Naive B cell (primary cell): Measurements from ENCODE around the gene HAUS6. TPM values are rescaled to one million over a fixed set of nuclear protein-coding genes. Genes with fewer than 3 reads are reported as not detected.
"Not testable (repeated sequence)": the region's sequence is repeated elsewhere in the genome, so short reads cannot be mapped to it uniquely, and the experiment has no call there.

Experiments used
- ATAC-seq, 2 donors: fragments of 150-1000 bp; cut with Tn5 transposase; 2 replicates each; pipeline ENCODE4 v1.10.0; 2021; ENCODE audit warnings: low read depth in 2 of 2, mild to moderate bottlenecking in 2 of 2, moderate library complexity in 2 of 2
- DNase-seq: peaks from one replicate; pipeline ENCODE4 v3.0.0; 2022
- H3K27ac Mint-ChIP-seq, 6 donors: one replicate each; pipeline ENCODE4 v1.8.0; 2020 to 2022; ENCODE audit warnings: mild to moderate bottlenecking in 6 of 6, mixed read lengths in 6 of 6, moderate library complexity in 5 of 6, inconsistent platforms in 2 of 6
- H3K27me3 Mint-ChIP-seq, 3 donors: one replicate each; pipeline ENCODE4 v1.8.0; 2021 to 2022; ENCODE audit warnings: mixed read lengths in 3 of 3, mild to moderate bottlenecking in 1 of 3
- H3K36me3 Mint-ChIP-seq, 2 donors: one replicate each; pipeline ENCODE4 v1.8.0; 2020 to 2022; ENCODE audit warnings: mixed read lengths in 2 of 2, inconsistent platforms in 1 of 2, mild to moderate bottlenecking in 1 of 2
- H3K4me1 Mint-ChIP-seq, 3 donors: one replicate each; pipeline ENCODE4 v1.8.0; 2020 to 2022; ENCODE audit warnings: mixed read lengths in 3 of 3, inconsistent platforms in 1 of 3, mild to moderate bottlenecking in 1 of 3, moderate library complexity in 1 of 3
- H3K4me3 Mint-ChIP-seq, 8 donors: one replicate each; pipeline ENCODE4 v1.8.0; 2020 to 2022; ENCODE audit warnings: mild to moderate bottlenecking in 8 of 8, mixed read lengths in 8 of 8, moderate library complexity in 8 of 8, inconsistent platforms in 2 of 8
- H3K9me3 Mint-ChIP-seq, 7 donors: one replicate each; pipeline ENCODE4 v1.8.0; 2020 to 2022; ENCODE audit warnings: mixed read lengths in 7 of 7, mild to moderate bottlenecking in 5 of 7, inconsistent platforms in 2 of 7, moderate library complexity in 1 of 7
- polyA plus RNA-seq, 6 donors: library from polyadenylated mRNA; unstranded; fragments of 300-500 nt; fragmentation: Illumina TruSeq; gene quantifications; one replicate each; pipeline ENCODE4 v1.2.3, GENCODE V29; 2021; ENCODE audit warnings: low read depth in 6 of 6

HAUS6 gene
- polyA plus RNA-seq, 6 donors from 2014 or later: 4.0 to 5.5 (median 4.5) TPM

DNA sequence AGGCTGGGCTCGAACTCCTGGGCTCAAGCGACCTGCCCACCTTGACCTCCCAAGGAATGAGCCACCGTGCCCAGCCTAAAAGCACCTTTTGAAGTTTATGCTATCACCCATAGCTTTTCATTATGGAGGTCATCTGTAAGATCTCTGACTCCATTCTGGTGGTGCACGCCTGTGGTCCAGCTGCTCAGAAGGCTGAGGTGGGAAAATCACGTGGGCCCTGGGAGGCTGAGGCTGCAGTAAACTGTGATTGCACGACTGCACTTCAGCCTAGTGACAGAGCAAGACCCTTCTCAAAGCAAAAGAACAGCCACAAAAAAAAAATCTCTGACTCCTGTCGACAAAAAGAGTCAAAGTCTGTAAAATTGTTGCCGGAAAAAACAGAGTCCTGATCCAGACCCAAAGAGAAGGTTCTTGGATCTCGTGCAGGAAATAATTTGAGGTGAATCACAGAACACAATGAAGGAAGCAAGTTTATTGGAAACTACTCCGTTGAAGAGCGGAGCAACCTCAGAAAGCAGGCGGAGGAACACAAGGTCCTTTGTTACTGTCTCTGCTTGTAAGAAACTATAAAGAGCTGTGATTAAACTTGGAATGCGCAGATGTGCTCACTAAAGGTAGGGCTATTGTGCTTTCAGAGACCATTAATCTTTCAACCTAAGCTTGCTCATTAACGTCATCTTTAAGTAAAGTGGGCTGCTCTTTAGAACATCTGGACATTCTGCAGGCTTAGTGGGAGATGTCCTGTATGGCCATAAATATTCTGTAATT is 2.0 kb upstream of the HAUS6 start:
- H3K4me3 Mint-ChIP-seq: peak overlapping the region in 6 of 8 donors; percentile 12 to 66 (median 46)
- H3K27me3 Mint-ChIP-seq: no peaks in the 10 kb centered on the region
- peak overlapping the region in 2 of 6 donors; percentile 11 to 54 for H3K27ac Mint-ChIP-seq
- no peaks in the 10 kb centered on the region for H3K9me3 Mint-ChIP-seq
- peaks cover 12 to 26% (median 24%) of the 10 kb centered on the region in 3 donors for H3K4me1 Mint-ChIP-seq
- no peak for ATAC-seq
- H3K36me3 Mint-ChIP-seq: no peaks in the 10 kb centered on the region
- no peak for DNase-seq

DNA sequence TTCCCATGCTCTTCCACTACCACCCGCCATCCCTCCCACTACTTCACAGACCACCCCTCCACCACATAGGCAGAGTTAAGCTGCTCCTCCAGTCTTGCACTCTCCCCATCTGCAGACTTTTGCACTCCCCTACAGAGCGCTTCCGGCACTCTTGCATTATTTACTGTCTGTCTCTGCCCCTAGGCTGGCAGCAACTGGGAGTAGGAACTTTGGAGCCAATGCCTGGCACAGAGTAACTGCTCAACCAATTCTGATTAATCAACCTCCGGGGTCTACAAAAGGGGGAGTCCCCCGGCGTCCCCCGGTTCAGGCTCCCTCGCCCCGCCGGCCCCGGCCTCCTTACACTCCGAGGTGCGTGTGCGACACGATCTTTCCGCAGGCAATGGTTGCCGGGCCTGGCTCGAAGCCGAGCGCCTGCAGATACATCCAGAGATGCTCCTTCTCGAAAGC is 498 bp downstream of the HAUS6 start:
- H3K27ac Mint-ChIP-seq: peak overlapping the region; percentile 27 to 98 (median 92)
- H3K9me3 Mint-ChIP-seq: no peaks in the 10 kb centered on the region
- H3K36me3 Mint-ChIP-seq: no peaks in the 10 kb centered on the region
- DNase-seq (no peak), ATAC-seq (peak in 1 of 2 donors; percentile 6)
- H3K27me3 Mint-ChIP-seq: no peaks in the 10 kb centered on the region
- H3K4me3 Mint-ChIP-seq: peak overlapping the region; percentile 95 to 100 (median 97)
- H3K4me1 Mint-ChIP-seq: peaks cover 18 to 34% (median 32%) of the 10 kb centered on the region in 3 donors

DNA sequence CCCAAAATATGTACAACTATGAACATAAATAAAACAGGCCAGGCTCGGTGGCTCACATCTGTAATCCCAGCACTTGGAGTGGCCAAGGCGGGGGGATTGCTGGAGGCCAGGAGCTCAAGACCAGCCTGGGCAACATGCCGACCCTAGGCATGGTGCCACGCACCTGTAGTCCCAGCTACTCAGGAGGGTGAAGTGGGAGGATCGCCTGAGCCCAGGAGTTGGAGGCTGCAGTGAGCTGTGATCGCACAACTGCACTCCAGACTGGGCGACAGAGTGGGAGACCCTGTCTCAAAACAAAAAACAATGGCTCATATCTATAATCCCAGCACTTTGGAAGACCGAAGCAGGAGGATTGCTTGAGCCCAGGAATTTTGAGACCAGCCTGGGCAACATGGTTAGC is 1.5 kb downstream of the HAUS6 start:
- peak overlapping the region; percentile 52 to 100 (median 86) for H3K4me3 Mint-ChIP-seq
- no peaks in the 10 kb centered on the region for H3K36me3 Mint-ChIP-seq
- H3K9me3 Mint-ChIP-seq: no peaks in the 10 kb centered on the region
- H3K27ac Mint-ChIP-seq: peak overlapping the region in 1 of 6 donors; percentile 47
- ATAC-seq (no peak), DNase-seq (no peak)
- H3K27me3 Mint-ChIP-seq: no peaks in the 10 kb centered on the region
- H3K4me1 Mint-ChIP-seq: peaks cover 18 to 35% (median 34%) of the 10 kb centered on the region in 3 donors

DNA sequence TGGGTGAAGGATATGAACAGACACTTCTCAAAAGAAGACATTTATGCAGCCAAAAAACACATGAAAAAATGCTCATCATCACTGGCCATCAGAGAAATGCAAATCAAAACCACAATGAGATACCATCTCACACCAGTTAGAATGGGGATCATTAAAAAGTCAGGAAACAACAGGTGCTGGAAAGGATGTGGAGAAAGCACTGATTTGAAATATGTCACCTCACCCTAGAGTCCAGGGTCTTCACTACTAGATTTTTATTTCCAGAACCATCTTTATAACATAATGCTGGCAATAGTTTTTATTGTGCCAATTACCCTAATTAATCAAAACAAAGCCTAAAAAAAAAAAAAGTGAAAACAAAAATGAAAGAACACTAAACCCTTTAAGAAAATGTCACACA is 5.3 kb downstream of the HAUS6 start:
- not testable (repeated sequence) for H3K27ac Mint-ChIP-seq, ATAC-seq, DNase-seq, H3K27me3 Mint-ChIP-seq, H3K9me3 Mint-ChIP-seq, H3K36me3 Mint-ChIP-seq
- peak overlapping the region in 1 of 8 donors; percentile 10 for H3K4me3 Mint-ChIP-seq
- peaks cover 17 to 34% (median 27%) of the 10 kb centered on the region in 3 donors for H3K4me1 Mint-ChIP-seq

DNA sequence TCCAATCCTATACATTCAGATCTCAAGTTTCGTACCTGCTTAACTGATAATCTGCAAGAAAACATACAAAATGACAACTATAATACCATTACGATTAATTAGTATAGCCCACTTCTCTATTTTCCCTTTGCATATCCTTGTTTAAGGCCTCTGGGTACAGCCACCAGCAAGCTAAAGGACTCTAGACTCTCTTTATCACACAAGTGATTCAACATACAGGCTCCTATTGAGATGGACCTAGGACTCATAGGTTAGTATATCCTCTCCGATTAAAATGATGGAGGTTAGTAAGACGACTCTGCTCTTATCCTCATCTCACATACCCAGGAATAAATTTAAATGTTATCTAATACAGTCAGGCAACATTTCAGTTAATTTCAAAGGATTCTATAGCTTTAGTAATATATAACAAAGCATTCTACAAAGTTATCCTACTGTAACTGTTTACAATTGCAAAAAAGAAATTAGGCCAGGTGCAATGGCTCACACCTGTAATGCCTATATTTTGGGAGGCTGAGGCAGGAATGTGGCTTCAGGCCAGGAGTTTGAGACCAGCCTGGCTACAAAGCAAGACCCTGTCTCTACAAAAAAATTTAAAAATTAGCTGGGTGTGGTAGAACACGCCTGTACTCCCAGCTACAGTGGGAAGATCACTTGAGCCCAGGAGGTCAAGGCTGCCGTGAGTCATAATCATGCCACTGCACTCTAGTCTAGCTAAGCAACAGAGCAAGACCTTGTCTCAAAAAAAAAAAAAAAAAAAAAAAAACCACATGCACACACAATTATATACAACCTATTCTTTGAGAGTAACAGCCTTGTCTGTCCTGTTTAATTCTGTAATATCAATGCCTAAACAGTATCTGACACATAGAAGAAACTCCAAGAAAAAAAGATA is 15.4 kb downstream of the HAUS6 start:
- Mint-ChIP-seq H3K27me3 (no peaks in the 10 kb centered on the region), H3K4me1 (peaks cover 0 to 3% (median 0%) of the 10 kb centered on the region in 3 donors), H3K36me3 (peaks cover 0 to 11% of the 10 kb centered on the region in 2 donors), H3K9me3 (no peaks in the 10 kb centered on the region), H3K4me3 (no peak overlapping the region), H3K27ac (no peak overlapping the region)
- no peak for DNase-seq
- no peak for ATAC-seq

DNA sequence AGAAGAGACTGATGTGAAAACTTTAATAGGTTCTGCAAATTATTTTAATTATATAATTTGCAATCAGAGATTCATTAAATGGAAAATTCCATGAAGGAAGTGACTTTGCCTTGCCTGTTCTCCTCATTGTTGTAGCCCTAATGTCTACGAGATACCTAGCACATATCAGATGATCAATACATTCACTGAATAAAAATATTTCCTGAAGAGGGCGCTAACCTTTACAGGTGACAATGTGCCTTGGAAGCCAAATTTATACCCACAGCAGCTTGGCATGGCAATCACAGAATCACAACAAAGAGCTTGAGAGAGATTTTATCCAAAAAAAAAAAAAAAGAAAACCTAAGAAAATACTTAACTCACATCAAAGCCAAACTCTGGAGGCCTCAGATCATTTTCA is 17.4 kb downstream of the HAUS6 start:
- Mint-ChIP-seq H3K36me3 (peaks cover 7 to 18% of the 10 kb centered on the region in 2 donors), H3K9me3 (no peaks in the 10 kb centered on the region), H3K4me3 (no peak overlapping the region), H3K27ac (peak overlapping the region in 1 of 6 donors; percentile 56), H3K4me1 (peaks cover 0 to 3% (median 0%) of the 10 kb centered on the region in 3 donors), H3K27me3 (no peaks in the 10 kb centered on the region)
- ATAC-seq (peak; percentile 38 to 40), DNase-seq (peak; percentile 5)

DNA sequence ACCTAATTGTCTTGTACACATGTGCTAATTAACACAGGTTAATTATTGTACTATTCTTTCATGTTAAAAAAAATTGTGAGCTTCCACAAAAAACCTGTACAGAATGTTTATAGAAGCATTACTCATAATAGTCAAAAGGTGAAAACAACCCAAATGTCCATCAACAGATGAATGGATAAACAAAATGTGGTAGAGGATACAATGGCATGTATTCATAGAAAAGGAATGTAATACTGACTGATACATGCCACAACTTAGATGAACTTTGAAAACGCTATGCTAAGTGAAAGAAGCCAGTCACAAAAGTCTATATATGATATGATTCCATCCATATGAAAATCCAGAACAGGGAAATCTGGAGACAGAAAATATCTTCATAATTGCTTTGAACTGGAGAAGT is 27.9 kb downstream of the HAUS6 start:
- ATAC-seq: no peak
- H3K36me3 Mint-ChIP-seq: peaks cover 31 to 36% of the 10 kb centered on the region in 2 donors
- no peak overlapping the region for H3K27ac Mint-ChIP-seq
- H3K27me3 Mint-ChIP-seq: no peaks in the 10 kb centered on the region
- no peak overlapping the region for H3K4me3 Mint-ChIP-seq
- H3K4me1 Mint-ChIP-seq: no peaks in the 10 kb centered on the region
- H3K9me3 Mint-ChIP-seq: no peaks in the 10 kb centered on the region
- DNase-seq: no peak

DNA sequence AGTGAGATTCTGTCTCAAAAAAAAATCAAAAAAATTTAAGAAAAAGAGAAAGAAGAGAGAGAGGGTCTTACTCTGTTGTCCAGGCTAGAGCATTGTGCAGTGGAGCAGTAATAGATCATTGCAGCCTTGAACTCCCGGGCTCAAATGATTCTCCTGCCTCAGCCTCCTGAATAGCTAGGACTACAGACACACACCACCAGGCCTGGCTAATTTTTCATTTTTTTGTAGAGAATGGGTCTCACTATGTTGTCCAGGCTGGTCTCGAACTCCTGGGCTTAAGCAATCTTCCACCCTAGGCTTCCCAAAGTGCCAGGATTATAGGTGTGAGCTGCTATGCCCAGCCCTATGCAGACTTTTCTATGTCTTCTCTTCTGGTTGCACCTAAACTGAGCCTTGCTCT is 28.5 kb downstream of the HAUS6 start:
- H3K27me3 Mint-ChIP-seq: no peaks in the 10 kb centered on the region
- H3K36me3 Mint-ChIP-seq: peaks cover 31 to 37% of the 10 kb centered on the region in 2 donors
- DNase-seq: no peak
- peak overlapping the region in 1 of 8 donors; percentile 60 for H3K4me3 Mint-ChIP-seq
- ATAC-seq: no peak
- H3K27ac Mint-ChIP-seq: peak overlapping the region in 1 of 6 donors; percentile 47
- H3K4me1 Mint-ChIP-seq: no peaks in the 10 kb centered on the region
- no peaks in the 10 kb centered on the region for H3K9me3 Mint-ChIP-seq

DNA sequence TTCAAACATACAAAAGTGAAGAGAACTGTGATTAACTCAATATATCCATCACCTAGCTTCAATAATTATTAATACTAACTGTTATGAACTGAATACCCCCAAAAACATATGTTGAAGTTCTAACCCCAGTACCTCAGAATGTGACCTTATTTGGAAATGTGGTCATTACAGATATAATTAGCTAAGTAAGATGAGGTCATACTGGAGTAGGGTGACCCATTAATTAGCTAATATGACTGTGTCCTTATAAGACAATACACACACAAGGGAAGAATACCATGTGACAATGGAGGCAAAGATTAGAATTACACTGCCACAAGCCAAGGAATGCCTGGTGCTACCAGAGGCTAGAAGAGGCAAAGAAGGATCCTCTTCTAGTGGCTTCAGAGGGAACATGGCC is 45.7 kb downstream of the HAUS6 start:
- no peaks in the 10 kb centered on the region for H3K9me3 Mint-ChIP-seq
- no peak for ATAC-seq
- no peaks in the 10 kb centered on the region for H3K27me3 Mint-ChIP-seq
- H3K4me3 Mint-ChIP-seq: no peak overlapping the region
- H3K36me3 Mint-ChIP-seq: peaks cover 6 to 32% of the 10 kb centered on the region in 2 donors
- H3K27ac Mint-ChIP-seq: no peak overlapping the region
- DNase-seq: no peak
- peaks cover 0 to 5% (median 5%) of the 10 kb centered on the region in 3 donors for H3K4me1 Mint-ChIP-seq

DNA sequence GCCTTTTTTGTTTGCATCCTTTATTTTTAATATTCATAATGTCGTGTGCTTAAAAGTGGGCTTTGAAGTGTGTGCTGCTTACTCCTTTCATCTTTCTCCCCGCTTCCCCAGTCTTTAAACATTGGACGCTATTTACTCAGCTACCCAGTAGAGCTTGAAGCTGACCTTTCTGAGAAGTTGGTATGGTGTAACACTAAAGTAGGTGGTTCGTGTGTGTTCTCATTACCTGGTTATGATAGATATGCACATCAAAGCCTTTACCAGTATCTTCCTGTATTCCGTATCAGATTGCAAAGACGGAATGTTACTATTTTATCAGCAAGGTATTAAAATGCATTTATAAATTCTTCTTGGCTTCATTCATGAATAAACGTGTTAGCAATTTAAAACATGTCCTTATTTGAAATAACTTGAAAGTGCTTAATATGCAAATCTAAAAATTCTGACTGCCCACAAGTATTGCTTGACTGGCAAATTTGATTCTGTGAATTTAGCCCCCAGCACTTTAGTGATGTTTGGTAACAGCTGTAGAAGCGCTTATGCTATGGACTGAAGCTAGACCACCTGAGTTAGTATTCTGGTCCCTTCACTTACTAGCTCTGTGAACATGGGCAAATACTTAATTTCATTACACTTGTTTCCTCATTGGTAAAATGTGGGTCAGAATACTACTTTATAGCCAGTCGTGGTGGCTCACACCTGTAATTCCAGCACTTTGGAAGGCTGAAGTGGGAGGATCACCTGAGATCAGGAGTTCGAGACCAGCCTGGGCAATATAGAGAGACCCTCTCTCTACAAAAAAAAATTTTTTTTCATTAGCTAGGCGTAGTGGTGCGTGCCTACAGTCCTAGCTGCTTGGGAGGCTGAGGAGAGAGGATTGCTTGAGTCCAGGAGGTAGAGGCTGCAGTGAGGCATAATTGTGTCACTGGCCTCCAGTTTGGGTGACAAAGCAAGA is 51.8 kb downstream of the HAUS6 start:
- peak overlapping the region; percentile 90 to 99 (median 96) for H3K4me3 Mint-ChIP-seq
- H3K27ac Mint-ChIP-seq: peak overlapping the region in 5 of 6 donors; percentile 11 to 97 (median 88)
- H3K4me1 Mint-ChIP-seq: peaks cover 15 to 45% (median 33%) of the 10 kb centered on the region in 3 donors
- H3K9me3 Mint-ChIP-seq: peaks cover 0 to 2% (median 0%) of the 10 kb centered on the region in 7 donors
- DNase-seq (no peak), ATAC-seq (no peak)
- H3K27me3 Mint-ChIP-seq: no peaks in the 10 kb centered on the region
- peaks cover 0 to 8% of the 10 kb centered on the region in 2 donors for H3K36me3 Mint-ChIP-seq

DNA sequence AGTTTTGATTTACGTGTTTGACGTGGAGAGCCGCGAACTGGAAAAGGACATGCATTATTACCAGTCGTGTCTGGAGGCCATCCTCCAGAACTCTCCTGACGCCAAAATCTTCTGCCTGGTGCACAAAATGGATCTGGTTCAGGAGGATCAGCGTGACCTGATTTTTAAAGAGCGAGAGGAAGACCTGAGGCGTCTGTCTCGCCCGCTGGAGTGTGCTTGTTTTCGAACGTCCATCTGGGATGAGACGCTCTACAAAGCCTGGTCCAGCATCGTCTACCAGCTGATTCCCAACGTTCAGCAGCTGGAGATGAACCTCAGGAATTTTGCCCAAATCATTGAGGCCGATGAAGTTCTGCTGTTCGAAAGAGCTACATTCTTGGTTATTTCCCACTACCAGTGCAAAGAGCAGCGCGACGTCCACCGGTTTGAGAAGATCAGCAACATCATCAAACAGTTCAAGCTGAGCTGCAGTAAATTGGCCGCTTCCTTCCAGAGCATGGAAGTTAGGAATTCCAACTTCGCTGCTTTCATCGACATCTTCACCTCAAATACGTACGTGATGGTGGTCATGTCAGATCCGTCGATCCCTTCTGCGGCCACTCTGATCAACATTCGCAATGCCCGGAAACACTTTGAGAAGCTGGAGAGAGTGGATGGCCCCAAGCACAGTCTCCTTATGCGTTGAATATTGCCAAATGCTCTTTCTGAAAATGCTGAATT is 52.6 kb downstream of the HAUS6 start:
- peaks cover 0 to 2% (median 0%) of the 10 kb centered on the region in 7 donors for H3K9me3 Mint-ChIP-seq
- no peak for ATAC-seq
- H3K27me3 Mint-ChIP-seq: no peaks in the 10 kb centered on the region
- peaks cover 15 to 45% (median 28%) of the 10 kb centered on the region in 3 donors for H3K4me1 Mint-ChIP-seq
- peak overlapping the region; percentile 88 to 99 (median 97) for H3K27ac Mint-ChIP-seq
- DNase-seq: no peak
- peaks cover 0 to 4% of the 10 kb centered on the region in 2 donors for H3K36me3 Mint-ChIP-seq
- H3K4me3 Mint-ChIP-seq: peak overlapping the region; percentile 90 to 99 (median 96)
